BLaER1 treated with 17β-estradiol and CSF1 and Interleukin-3, amounts not matched to agents 10 nM and 100 nM (cell line): ENCODE data around the gene C6orf62.
"Not testable (repeated sequence)": the region's sequence is repeated elsewhere in the genome, so short reads cannot be mapped to it uniquely, and the experiment has no call there.

Experiments
- H3K27ac ChIP-seq, 11 experiments: shearing (Covaris generic); formaldehyde crosslinking; 2 replicates each; pipeline ENCODE4 v1.8.1; 2022
- H3K27me3 ChIP-seq, 11 experiments: shearing (Covaris generic); formaldehyde crosslinking; 2 replicates each; pipeline ENCODE4 v1.8.1; 2022
- H3K36me3 ChIP-seq, 11 experiments: shearing (Covaris generic); formaldehyde crosslinking; 2 replicates each; pipeline ENCODE4 v1.8.1; 2022
- H3K4me1 ChIP-seq, 10 experiments: shearing (Covaris generic); formaldehyde crosslinking; 2 replicates each; pipeline ENCODE4 v1.8.1; 2022
- H3K4me2 ChIP-seq, 11 experiments: shearing (Covaris generic); formaldehyde crosslinking; 2 replicates each; pipeline ENCODE4 v1.8.1; 2022
- H3K4me3 ChIP-seq, 10 experiments: shearing (Covaris generic); formaldehyde crosslinking; 2 replicates each; pipeline ENCODE4 v1.8.1; 2022
- H3K9ac ChIP-seq, 11 experiments: shearing (Covaris generic); formaldehyde crosslinking; 2 replicates each; pipeline ENCODE4 v1.8.1; 2022
- H3K9me3 ChIP-seq, 11 experiments: shearing (Covaris generic); formaldehyde crosslinking; replicated peaks in 1 of 11; 2 replicates each; pipeline ENCODE4 v1.8.1; 2022
- H4K20me1 ChIP-seq, 11 experiments: shearing (Covaris generic); formaldehyde crosslinking; 2 replicates each; pipeline ENCODE4 v1.8.1; 2022
- Cebpa-rat ChIP-seq, 11 experiments: shearing (Covaris generic); IDR thresholded peaks; 2 replicates each; pipeline ENCODE4 v1.8.1; 2022

C6orf62 gene

DNA sequence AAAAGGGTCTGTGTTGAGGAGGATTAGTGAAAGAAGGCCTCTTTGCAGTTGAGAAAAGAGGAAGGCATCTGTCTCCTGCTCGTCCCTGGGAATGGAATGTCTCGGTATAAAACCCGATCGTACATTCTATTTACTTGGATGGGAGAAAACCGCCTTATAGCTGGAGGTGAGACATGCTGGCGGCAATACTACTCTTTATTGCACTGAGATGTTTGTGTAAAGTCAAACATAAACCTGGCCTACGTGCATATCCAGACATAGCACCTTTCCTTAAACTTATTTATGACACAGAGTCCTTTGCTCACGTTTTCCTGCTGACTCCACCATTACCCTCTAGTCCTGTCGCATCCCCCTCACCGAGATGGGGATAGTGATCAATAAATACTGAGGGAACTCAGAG lies 56.7 kb downstream of the C6orf62 start:
- peaks cover 0 to 14% (median 0%) of the 10 kb centered on the region in 11 experiments; a peak in 8 of 22 replicates for H4K20me1 ChIP-seq
- H3K9ac ChIP-seq, result no peak overlapping the region
- no peaks in the 10 kb centered on the region for H3K9me3 ChIP-seq
- TF ChIP-seq Cebpa-rat (IDR thresholded peaks at IDR 0.05), result no peak
- H3K27ac ChIP-seq, result no peak overlapping the region
- H3K4me3 ChIP-seq, result no peak overlapping the region
- no peaks in the 10 kb centered on the region for H3K27me3 ChIP-seq
- peaks cover 14 to 60% (median 18%) of the 10 kb centered on the region in 10 experiments for H3K4me1 ChIP-seq
- peaks cover 60 to 80% (median 66%) of the 10 kb centered on the region in 11 experiments for H3K36me3 ChIP-seq
- no peak overlapping the region for H3K4me2 ChIP-seq

DNA sequence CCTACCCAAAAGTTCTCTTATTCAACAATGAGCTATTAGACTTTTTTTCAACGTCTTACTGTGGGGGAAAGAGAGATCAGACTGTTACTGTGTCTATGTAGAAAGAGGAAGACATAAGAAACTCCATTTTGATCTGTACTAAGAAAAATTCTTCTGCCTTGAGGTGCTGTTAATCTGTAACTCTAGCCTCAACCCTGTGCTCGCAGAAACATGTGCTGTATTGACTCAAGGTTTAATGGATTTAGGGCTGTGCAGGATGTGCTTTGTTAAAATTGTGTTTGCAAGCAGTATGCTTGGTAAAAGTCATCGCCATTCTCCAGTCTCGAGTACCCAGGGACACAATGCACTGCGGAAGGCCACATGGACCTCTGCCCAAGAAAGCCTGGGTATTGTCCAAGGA lies 57.2 kb downstream of the C6orf62 start:
- not testable (repeated sequence) for H3K27ac ChIP-seq, H3K9me3 ChIP-seq, H3K4me3 ChIP-seq, H3K4me2 ChIP-seq, H3K9ac ChIP-seq, H3K27me3 ChIP-seq
- Histone ChIP-seq H3K36me3 (peaks cover 64 to 85% (median 70%) of the 10 kb centered on the region in 11 experiments), H4K20me1 (peaks cover 0 to 14% (median 0%) of the 10 kb centered on the region in 11 experiments; a peak in 9 of 22 replicates), H3K4me1 (peaks cover 14 to 64% (median 18%) of the 10 kb centered on the region in 10 experiments)

DNA sequence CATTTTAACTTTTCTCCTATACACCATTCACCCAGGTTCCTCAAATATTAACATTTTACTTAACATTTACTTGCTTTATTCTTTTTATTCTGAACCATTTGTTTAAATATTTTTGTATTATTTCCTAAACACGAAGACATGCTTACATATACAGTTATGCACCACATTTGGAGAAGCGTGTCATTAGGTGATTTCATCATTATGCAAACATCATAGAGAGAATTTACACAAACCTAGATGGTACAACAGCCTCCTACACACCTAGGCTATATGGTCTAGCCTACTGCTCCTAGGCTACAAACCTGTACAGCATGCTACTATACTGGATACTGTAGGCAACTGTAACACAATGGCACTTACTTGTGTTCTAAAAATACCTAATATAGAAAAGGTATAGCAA lies 58.8 kb downstream of the C6orf62 start:
- H3K9ac ChIP-seq, result no peak overlapping the region
- peak overlapping the region in 1 of 11 experiments; percentile 7; a peak in 2 of 22 replicates for H3K4me2 ChIP-seq
- H3K27me3 ChIP-seq, result no peaks in the 10 kb centered on the region
- no peaks in the 10 kb centered on the region for H3K9me3 ChIP-seq
- no peak overlapping the region for H3K27ac ChIP-seq
- no peak for TF ChIP-seq Cebpa-rat (IDR thresholded peaks at IDR 0.05)
- peaks cover 0 to 31% (median 10%) of the 10 kb centered on the region in 11 experiments; a peak in 11 of 22 replicates for H4K20me1 ChIP-seq
- no peak overlapping the region for H3K4me3 ChIP-seq
- H3K36me3 ChIP-seq, result peaks cover 68 to 98% (median 83%) of the 10 kb centered on the region in 11 experiments
- H3K4me1 ChIP-seq, result peaks cover 8 to 68% (median 18%) of the 10 kb centered on the region in 10 experiments

DNA sequence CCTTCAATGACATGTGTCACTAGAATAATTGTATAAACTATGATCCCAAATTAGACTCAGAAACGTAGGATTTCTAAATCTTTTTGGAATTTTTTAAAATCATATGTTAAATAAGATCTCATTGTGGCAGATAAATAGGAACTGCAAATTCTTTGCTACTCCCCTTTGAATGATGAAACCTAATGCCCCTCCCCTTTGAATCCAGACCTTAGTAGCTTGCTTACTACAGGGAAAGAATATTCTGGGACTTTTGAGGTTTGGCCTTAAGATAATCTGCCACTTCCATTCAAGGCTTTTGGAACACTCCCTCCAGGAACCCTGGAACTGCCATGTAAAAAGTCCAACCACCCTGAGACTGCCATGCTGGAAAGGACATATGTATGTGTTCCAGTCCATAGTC lies 59.4 kb downstream of the C6orf62 start:
- H3K4me1 ChIP-seq, result peaks cover 3 to 68% (median 13%) of the 10 kb centered on the region in 10 experiments; a peak in 19 of 20 replicates
- H3K4me2 ChIP-seq, result peak overlapping the region in 2 of 11 experiments; percentile 38 to 40; a peak in 3 of 22 replicates
- peak overlapping the region in 4 of 11 experiments; percentile 3 to 48 (median 24); a peak in 4 of 22 replicates for H3K27ac ChIP-seq
- no peak overlapping the region for H3K4me3 ChIP-seq
- peaks cover 66 to 98% (median 83%) of the 10 kb centered on the region in 11 experiments for H3K36me3 ChIP-seq
- no peaks in the 10 kb centered on the region for H3K9me3 ChIP-seq
- no peaks in the 10 kb centered on the region for H3K27me3 ChIP-seq
- no peak for TF ChIP-seq Cebpa-rat (IDR thresholded peaks at IDR 0.05)
- H4K20me1 ChIP-seq, result peaks cover 0 to 36% (median 15%) of the 10 kb centered on the region in 11 experiments; a peak in 11 of 22 replicates
- H3K9ac ChIP-seq, result no peak overlapping the region

DNA sequence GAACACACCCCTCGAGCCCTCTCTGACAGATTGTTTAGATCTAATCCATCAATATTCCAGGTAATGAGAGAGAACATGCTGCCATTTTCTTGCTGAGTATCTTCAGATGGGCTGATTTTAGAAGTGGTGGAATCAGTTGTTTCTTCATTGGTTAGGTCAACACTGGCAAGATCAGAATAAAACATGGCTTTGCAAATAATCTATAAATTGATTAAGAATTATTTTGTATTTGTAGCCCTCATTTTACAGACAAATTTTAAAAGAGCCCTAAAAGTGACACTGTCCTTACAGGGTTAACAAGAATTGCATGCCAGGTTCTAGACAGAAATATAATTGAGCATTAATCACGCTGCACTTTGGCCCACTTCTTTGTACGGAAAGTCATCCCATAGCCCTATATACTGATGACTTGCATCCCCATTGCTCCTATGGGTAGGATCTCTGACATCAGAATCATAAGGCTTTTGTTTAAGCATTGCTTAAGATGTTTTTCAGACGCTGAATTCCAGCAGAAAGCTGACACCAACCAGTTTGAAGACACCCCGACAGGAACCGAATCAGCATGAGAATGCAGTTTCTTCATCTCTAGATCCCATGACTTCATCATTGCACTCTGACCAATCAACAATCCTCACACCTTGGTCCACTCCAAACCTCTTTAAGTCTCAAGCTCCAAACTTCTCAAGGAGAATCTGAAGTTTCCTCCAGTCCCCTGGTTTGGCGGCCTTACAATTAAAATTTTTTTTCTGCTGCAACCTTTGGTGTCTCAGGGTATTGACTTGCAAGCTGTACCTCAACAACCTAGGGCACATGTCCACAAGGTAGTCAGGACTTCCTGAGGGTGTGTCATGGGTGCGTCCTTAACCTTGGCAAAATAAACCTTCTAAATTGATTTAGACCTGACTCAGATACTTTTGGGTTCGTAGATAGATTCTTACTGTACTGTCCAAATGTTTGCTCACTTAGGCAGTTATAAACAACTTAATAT lies 60.1 kb downstream of the C6orf62 start:
- Histone ChIP-seq H3K36me3 (peaks cover 66 to 98% (median 83%) of the 10 kb centered on the region in 11 experiments), H3K9me3 (no peaks in the 10 kb centered on the region), H3K27ac (peak overlapping the region in 4 of 11 experiments; percentile 3 to 63 (median 28); a peak in 7 of 22 replicates), H3K4me3 (no peak overlapping the region), H3K9ac (no peak overlapping the region), H3K4me2 (peak overlapping the region in 3 of 11 experiments; percentile 14 to 40 (median 25); a peak in 4 of 22 replicates), H3K4me1 (peaks cover 0 to 61% (median 9%) of the 10 kb centered on the region in 10 experiments; a peak in 11 of 20 replicates), H4K20me1 (peaks cover 0 to 36% (median 17%) of the 10 kb centered on the region in 11 experiments; a peak in 11 of 22 replicates), H3K27me3 (no peaks in the 10 kb centered on the region)
- TF ChIP-seq Cebpa-rat (IDR thresholded peaks at IDR 0.05), result no peak

DNA sequence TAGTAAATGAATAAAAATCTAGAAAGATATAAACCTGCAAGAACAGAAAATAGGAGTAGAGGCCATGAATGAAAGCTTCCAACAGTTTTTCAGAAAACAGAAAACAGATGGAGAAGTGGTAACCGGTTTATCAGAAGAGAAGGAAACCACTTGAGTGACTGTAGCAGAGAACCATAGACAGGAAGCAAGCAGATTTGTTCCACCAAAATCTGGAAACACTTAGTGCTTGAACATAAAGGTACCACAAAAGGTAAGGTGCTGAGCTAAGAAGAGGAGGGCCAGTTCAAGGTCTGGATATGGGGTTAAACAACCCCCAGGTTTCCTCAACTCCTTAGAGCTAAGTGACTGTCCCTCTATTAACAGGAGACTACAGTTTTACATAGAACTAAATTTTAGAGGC lies 63.7 kb downstream of the C6orf62 start:
- Histone ChIP-seq H3K4me1 (peaks cover 0 to 48% (median 8%) of the 10 kb centered on the region in 10 experiments; a peak in 11 of 20 replicates), H3K4me3 (no peak overlapping the region), H3K9ac (peak overlapping the region in 1 of 11 experiments; percentile 41; a peak in 2 of 22 replicates), H3K27ac (peak overlapping the region in 2 of 11 experiments; percentile 2 to 21; a peak in 2 of 22 replicates), H3K36me3 (peaks cover 68 to 98% (median 85%) of the 10 kb centered on the region in 11 experiments), H3K27me3 (no peaks in the 10 kb centered on the region), H4K20me1 (peaks cover 0 to 33% (median 12%) of the 10 kb centered on the region in 11 experiments; a peak in 11 of 22 replicates), H3K9me3 (no peaks in the 10 kb centered on the region), H3K4me2 (peak overlapping the region in 3 of 11 experiments; percentile 16 to 21 (median 19); a peak in 4 of 22 replicates)
- no peak for TF ChIP-seq Cebpa-rat (IDR thresholded peaks at IDR 0.05)
